HG02938 (cell line): ENCODE measurements around the gene USP38.
"Not testable (repeated sequence)": the region's sequence is repeated elsewhere in the genome, so short reads cannot be mapped to it uniquely, and the experiment has no call there.

Experiments used
- ATAC-seq: cut with Tn5 transposase; IDR thresholded peaks from one replicate; pipeline ENCODE4 v1.9.1; 2021; ENCODE audit warnings: mild to moderate bottlenecking, moderate library complexity; ENCODE audit not compliant: unreplicated experiment

Gene USP38

GRCh38 chr4:143184503-143185252 is at the start of gene USP38:
TSS of gene USP38 (plus strand) at chr4:143184917. CDS start at chr4:143185451, 534 bp downstream.
- peak; percentile 75 for ATAC-seq

- no peak for ATAC-seq
Measured at GRCh38 chr4:143135358-143135757, 49.4 kb upstream of the USP38 start.

- ATAC-seq: no peak
Measured at GRCh38 chr4:143140696-143141095, 44.0 kb upstream of the USP38 start.

GRCh38 chr4:143148521-143148920 is 36.2 kb upstream of the USP38 start:
- no peak for ATAC-seq

- no peak for ATAC-seq
Measured at GRCh38 chr4:143156853-143157252, 27.9 kb upstream of the USP38 start.

GRCh38 chr4:143163614-143164013 is 21.1 kb upstream of the USP38 start:
- ATAC-seq: no peak

- not testable (repeated sequence) for ATAC-seq
Measured at GRCh38 chr4:143166722-143167121, 18.0 kb upstream of the USP38 start.

GRCh38 chr4:143178923-143179322 is 5.8 kb upstream of the USP38 start:
- no peak for ATAC-seq

- ATAC-seq: no peak
Measured at GRCh38 chr4:143183513-143184216, 1.1 kb upstream of the USP38 start.

- ATAC-seq: peak; percentile 28
Measured at GRCh38 chr4:143184217-143184502, 557 bp upstream of the USP38 start.

GRCh38 chr4:143185253-143186107 is 763 bp downstream of the USP38 start:
- peak; percentile 24 for ATAC-seq

GRCh38 chr4:143186212-143186611 is 1.5 kb downstream of the USP38 start:
- no peak for ATAC-seq

- ATAC-seq: no peak
Measured at GRCh38 chr4:143186649-143187048, 1.9 kb downstream of the USP38 start.

- no peak for ATAC-seq
Measured at GRCh38 chr4:143188136-143189088, 3.7 kb downstream of the USP38 start.

GRCh38 chr4:143189528-143189927 is 4.8 kb downstream of the USP38 start:
- no peak for ATAC-seq

- ATAC-seq: no peak
Measured at GRCh38 chr4:143195581-143195980, 10.9 kb downstream of the USP38 start.

GRCh38 chr4:143196323-143196722 is 11.6 kb downstream of the USP38 start:
- ATAC-seq: no peak

GRCh38 chr4:143199503-143199902 is 14.8 kb downstream of the USP38 start:
- no peak for ATAC-seq

GRCh38 chr4:143202824-143203223 is 18.1 kb downstream of the USP38 start:
- ATAC-seq: no peak

GRCh38 chr4:143203577-143203976 is 18.9 kb downstream of the USP38 start:
- no peak for ATAC-seq
